ENCODE data around the gene FRMD3.

The FRMD3 gene

DNA sequence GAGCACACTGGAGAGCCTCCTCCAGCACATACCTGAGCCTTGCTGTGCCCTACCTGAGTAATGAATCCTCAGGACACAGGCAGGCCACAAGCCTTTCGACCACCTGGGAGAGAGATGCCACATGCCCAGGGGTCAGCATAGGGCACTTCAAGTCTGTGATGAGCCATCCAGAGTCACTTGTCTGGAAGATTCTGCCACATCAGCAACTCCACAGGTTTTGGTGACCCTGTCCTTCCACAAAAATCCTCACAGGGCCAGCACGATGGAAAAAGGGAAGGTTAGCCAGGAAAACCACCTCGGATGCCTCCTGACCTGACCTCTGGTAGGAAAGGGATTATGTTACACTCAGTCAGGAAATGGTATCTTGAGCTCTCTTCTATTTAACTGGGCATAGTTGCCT is 46.8 kb downstream of the FRMD3 start:
- H3K36me3 ChIP-seq (replicated peaks in 1 of 2; ENCODE audit: control insufficient read depth in 2 of 2, insufficient read depth in 2 of 2, low read length in 2 of 2), result no peaks in the 10 kb centered on the region
- H3K4me2 ChIP-seq (ENCODE audit: insufficient read depth, low read length, poor library complexity, severe bottlenecking), result no peak overlapping the region
- H3K4me3 ChIP-seq (ENCODE audit: low read length in 2 of 2), result no peak overlapping the region
- WGBS, 2 donors (ENCODE audit: extremely low coverage in 2 of 2, insufficient read length in 2 of 2, insufficient replicate concordance in 1 of 2), result no CpG with 5 or more reads among the region's 3 CpGs
- no peak overlapping the region for H3K9ac ChIP-seq (ENCODE audit: low read depth, low read length, poor library complexity)
- H3K79me1 ChIP-seq (ENCODE audit: low read depth, low read length), result no peaks in the 10 kb centered on the region
- no peak for DNase-seq (ENCODE audit: low spot score)
- H4K91ac ChIP-seq (ENCODE audit: low read depth, low read length, poor library complexity), result no peak overlapping the region
- no peaks in the 10 kb centered on the region for H3K27me3 ChIP-seq (ENCODE audit: control insufficient read depth in 3 of 3, insufficient read depth in 3 of 3, low read depth in 1 of 3, low read length in 3 of 3)
- no peak overlapping the region for H3K27ac ChIP-seq (replicated peaks; ENCODE audit: low read length)
- H3K9me3 ChIP-seq (replicated peaks in 1 of 2; ENCODE audit: control insufficient read depth in 2 of 2, insufficient read depth in 1 of 2, low read depth in 1 of 2, low read length in 2 of 2), result no peaks in the 10 kb centered on the region
- H2BK15ac ChIP-seq (ENCODE audit: low read length), result no peak overlapping the region
- H3K18ac ChIP-seq (ENCODE audit: low read length), result no peak overlapping the region
- H2BK12ac ChIP-seq (ENCODE audit: low read length), result no peak overlapping the region
- no peak overlapping the region for H2AK5ac ChIP-seq (ENCODE audit: low read depth, low read length)
- no peak overlapping the region for H2AFZ ChIP-seq (ENCODE audit: low read length)
- H2BK120ac ChIP-seq (ENCODE audit: low read depth, low read length), result no peak overlapping the region
- H4K8ac ChIP-seq (ENCODE audit: low read depth, low read length), result no peak overlapping the region
- no peak overlapping the region for H3K14ac ChIP-seq (ENCODE audit: low read length)
- no peak overlapping the region for H2BK5ac ChIP-seq (ENCODE audit: low read length)
- peaks cover 0 to 5% of the 10 kb centered on the region in 2 donors for H3K4me1 ChIP-seq (ENCODE audit: control insufficient read depth in 2 of 2, insufficient read depth in 1 of 2, low read depth in 1 of 2, low read length in 2 of 2)
- H3K23ac ChIP-seq (ENCODE audit: low read depth, low read length, poor library complexity), result no peak overlapping the region
- H3K4ac ChIP-seq (ENCODE audit: low read length), result no peak overlapping the region

GRCh38 chr9:83489961-83490360 is 48.2 kb downstream of the FRMD3 start:
- no peak overlapping the region for H3K18ac ChIP-seq (ENCODE audit: low read length)

GRCh38 chr9:83484990-83485389 is 53.2 kb downstream of the FRMD3 start:
- no peak for DNase-seq (ENCODE audit: low spot score)
- WGBS, 2 donors (ENCODE audit: extremely low coverage in 2 of 2, insufficient read length in 2 of 2, insufficient replicate concordance in 1 of 2), result no CpG with 5 or more reads among the region's 6 CpGs
- no peak overlapping the region for H3K27ac ChIP-seq (replicated peaks; ENCODE audit: low read length)
- H4K91ac ChIP-seq (ENCODE audit: low read depth, low read length, poor library complexity), result no peak overlapping the region
- H3K4me1 ChIP-seq (ENCODE audit: control insufficient read depth in 2 of 2, insufficient read depth in 1 of 2, low read depth in 1 of 2, low read length in 2 of 2), result no peaks in the 10 kb centered on the region
- H3K4me3 ChIP-seq (ENCODE audit: low read length in 2 of 2), result no peak overlapping the region
- H3K79me1 ChIP-seq (ENCODE audit: low read depth, low read length), result no peaks in the 10 kb centered on the region
- no peak overlapping the region for H2BK15ac ChIP-seq (ENCODE audit: low read length)
- H3K23ac ChIP-seq (ENCODE audit: low read depth, low read length, poor library complexity), result no peak overlapping the region
- no peak overlapping the region for H2BK5ac ChIP-seq (ENCODE audit: low read length)
- no peaks in the 10 kb centered on the region for H3K36me3 ChIP-seq (replicated peaks in 1 of 2; ENCODE audit: control insufficient read depth in 2 of 2, insufficient read depth in 2 of 2, low read length in 2 of 2)
- no peak overlapping the region for H3K4me2 ChIP-seq (ENCODE audit: insufficient read depth, low read length, poor library complexity, severe bottlenecking)
- no peak overlapping the region for H2BK12ac ChIP-seq (ENCODE audit: low read length)
- no peak overlapping the region for H3K18ac ChIP-seq (ENCODE audit: low read length)
- no peak overlapping the region for H4K8ac ChIP-seq (ENCODE audit: low read depth, low read length)
- no peaks in the 10 kb centered on the region for H3K9me3 ChIP-seq (replicated peaks in 1 of 2; ENCODE audit: control insufficient read depth in 2 of 2, insufficient read depth in 1 of 2, low read depth in 1 of 2, low read length in 2 of 2)
- H3K14ac ChIP-seq (ENCODE audit: low read length), result no peak overlapping the region
- H3K9ac ChIP-seq (ENCODE audit: low read depth, low read length, poor library complexity), result no peak overlapping the region
- no peak overlapping the region for H2AK5ac ChIP-seq (ENCODE audit: low read depth, low read length)
- H2AFZ ChIP-seq (ENCODE audit: low read length), result no peak overlapping the region
- H3K27me3 ChIP-seq (ENCODE audit: control insufficient read depth in 3 of 3, insufficient read depth in 3 of 3, low read depth in 1 of 3, low read length in 3 of 3), result no peaks in the 10 kb centered on the region
- H3K4ac ChIP-seq (ENCODE audit: low read length), result no peak overlapping the region
- H2BK120ac ChIP-seq (ENCODE audit: low read depth, low read length), result no peak overlapping the region

More at GRCh38 chr9:83489961-83490360, 48.2 kb downstream of the FRMD3 start:
- WGBS, 2 donors (ENCODE audit: extremely low coverage in 2 of 2, insufficient read length in 2 of 2, insufficient replicate concordance in 1 of 2), result no CpG with 5 or more reads among the region's 1 CpG
- no peak for DNase-seq (ENCODE audit: low spot score)
- Histone ChIP-seq H2BK12ac (ENCODE audit: low read length) (no peak overlapping the region), H4K8ac (ENCODE audit: low read depth, low read length) (no peak overlapping the region), H3K9me3 (replicated peaks in 1 of 2; ENCODE audit: control insufficient read depth in 2 of 2, insufficient read depth in 1 of 2, low read depth in 1 of 2, low read length in 2 of 2) (no peaks in the 10 kb centered on the region), H3K27ac (replicated peaks; ENCODE audit: low read length) (no peak overlapping the region), H3K23ac (ENCODE audit: low read depth, low read length, poor library complexity) (no peak overlapping the region), H3K4me1 (ENCODE audit: control insufficient read depth in 2 of 2, insufficient read depth in 1 of 2, low read depth in 1 of 2, low read length in 2 of 2) (peaks cover 0 to 3% of the 10 kb centered on the region in 2 donors), H3K4me3 (ENCODE audit: low read length in 2 of 2) (no peak overlapping the region), H3K79me1 (ENCODE audit: low read depth, low read length) (no peaks in the 10 kb centered on the region), H3K4ac (ENCODE audit: low read length) (no peak overlapping the region), H2BK5ac (ENCODE audit: low read length) (no peak overlapping the region), H2BK15ac (ENCODE audit: low read length) (no peak overlapping the region), H3K14ac (ENCODE audit: low read length) (no peak overlapping the region), H3K9ac (ENCODE audit: low read depth, low read length, poor library complexity) (no peak overlapping the region), H3K4me2 (ENCODE audit: insufficient read depth, low read length, poor library complexity, severe bottlenecking) (no peak overlapping the region), H2BK120ac (ENCODE audit: low read depth, low read length) (no peak overlapping the region), H2AFZ (ENCODE audit: low read length) (no peak overlapping the region), H4K91ac (ENCODE audit: low read depth, low read length, poor library complexity) (no peak overlapping the region), H3K27me3 (ENCODE audit: control insufficient read depth in 3 of 3, insufficient read depth in 3 of 3, low read depth in 1 of 3, low read length in 3 of 3) (no peaks in the 10 kb centered on the region), H3K36me3 (replicated peaks in 1 of 2; ENCODE audit: control insufficient read depth in 2 of 2, insufficient read depth in 2 of 2, low read length in 2 of 2) (no peaks in the 10 kb centered on the region), H2AK5ac (ENCODE audit: low read depth, low read length) (no peak overlapping the region)

GRCh38 chr9:83483223-83483622 is 55.0 kb downstream of the FRMD3 start:
- Histone ChIP-seq H3K27ac (replicated peaks; ENCODE audit: low read length) (no peak overlapping the region), H3K4ac (ENCODE audit: low read length) (no peak overlapping the region), H3K23ac (ENCODE audit: low read depth, low read length, poor library complexity) (no peak overlapping the region), H2BK5ac (ENCODE audit: low read length) (no peak overlapping the region), H4K8ac (ENCODE audit: low read depth, low read length) (no peak overlapping the region), H2BK12ac (ENCODE audit: low read length) (no peak overlapping the region), H3K9me3 (replicated peaks in 1 of 2; ENCODE audit: control insufficient read depth in 2 of 2, insufficient read depth in 1 of 2, low read depth in 1 of 2, low read length in 2 of 2) (no peaks in the 10 kb centered on the region), H3K14ac (ENCODE audit: low read length) (no peak overlapping the region), H3K4me1 (ENCODE audit: control insufficient read depth in 2 of 2, insufficient read depth in 1 of 2, low read depth in 1 of 2, low read length in 2 of 2) (no peaks in the 10 kb centered on the region), H2BK15ac (ENCODE audit: low read length) (no peak overlapping the region), H2AK5ac (ENCODE audit: low read depth, low read length) (no peak overlapping the region), H3K36me3 (replicated peaks in 1 of 2; ENCODE audit: control insufficient read depth in 2 of 2, insufficient read depth in 2 of 2, low read length in 2 of 2) (no peaks in the 10 kb centered on the region), H3K79me1 (ENCODE audit: low read depth, low read length) (no peaks in the 10 kb centered on the region), H3K27me3 (ENCODE audit: control insufficient read depth in 3 of 3, insufficient read depth in 3 of 3, low read depth in 1 of 3, low read length in 3 of 3) (no peaks in the 10 kb centered on the region), H3K4me3 (ENCODE audit: low read length in 2 of 2) (no peak overlapping the region), H4K91ac (ENCODE audit: low read depth, low read length, poor library complexity) (no peak overlapping the region), H2BK120ac (ENCODE audit: low read depth, low read length) (no peak overlapping the region), H3K18ac (ENCODE audit: low read length) (no peak overlapping the region), H3K9ac (ENCODE audit: low read depth, low read length, poor library complexity) (no peak overlapping the region), H3K4me2 (ENCODE audit: insufficient read depth, low read length, poor library complexity, severe bottlenecking) (no peak overlapping the region), H2AFZ (ENCODE audit: low read length) (no peak overlapping the region)
- DNase-seq (ENCODE audit: low spot score), result no peak
- no CpG with 5 or more reads among the region's 2 CpGs for WGBS, 2 donors (ENCODE audit: extremely low coverage in 2 of 2, insufficient read length in 2 of 2, insufficient replicate concordance in 1 of 2)

All from neuronal stem cell (in vitro differentiated cells).